HEK293 (cell line): ENCODE data around the gene MCTP1.

ENCODE experiments used
- CTCF ChIA-PET: fragments of 350-600 bp; formaldehyde crosslinking; extraction: SDS; loops from one replicate; lab custom pipeline; 2021; ENCODE audit warnings: antibody characterized with exemption; lab: Yijun Ruan, JAX
- POLR2A ChIA-PET: fragments of 300-600 bp; formaldehyde crosslinking; extraction: SDS; loops from one replicate; lab custom pipeline; 2020; ENCODE audit warnings: antibody characterized with exemption, inconsistent platforms; lab: Yijun Ruan, JAX
- H3K27ac ChIP-seq: fragments of 200-500 bp; sonication (Bioruptor generic); 2 replicates; pipeline ENCODE4 v1.5.1; 2014; ENCODE audit warnings: low read depth, low read length, control low read depth, inconsistent platforms; ENCODE audit errors: extremely low read depth
- H3K36me3 ChIP-seq, 2 experiments: fragments of 200-500 bp in 1 of 2; sonication (Bioruptor generic) in 1 of 2; 1 replicate in 1 of 2; 2 replicates in 1 of 2; pipeline ENCODE4 v1.5.1; 2014 to 2017; ENCODE audit warnings: inconsistent platforms in 2 of 2, low read length in 2 of 2; ENCODE audit not compliant: control insufficient read depth in 2 of 2, insufficient read depth in 1 of 2
- H3K4me1 ChIP-seq: fragments of 200-500 bp; sonication (Bioruptor generic); 2 replicates; pipeline ENCODE4 v1.5.1; 2014; ENCODE audit warnings: mild to moderate bottlenecking, low read length, inconsistent platforms; ENCODE audit not compliant: control insufficient read depth, insufficient read depth
- H3K4me3 ChIP-seq: 2 replicates; pipeline ENCODE4 v1.5.1; 2011; ENCODE audit warnings: low read depth, mild to moderate bottlenecking, control low read depth, low read length, moderate library complexity
- H3K9me3 ChIP-seq: fragments of 200-500 bp; sonication (Bioruptor generic); 2 replicates; pipeline ENCODE4 v1.5.1; 2014; ENCODE audit warnings: low read depth, low read length, inconsistent platforms; ENCODE audit not compliant: control insufficient read depth, insufficient read depth
- FEZF1 ChIP-seq: fragments of 450-650 bp; formaldehyde crosslinking; IDR thresholded peaks from 2 replicates; pipeline ENCODE4 v1.5.1; 2016; ENCODE audit warnings: missing biosample characterization, missing genetic modification characterization
- INSM2 ChIP-seq: fragments of 450-650 bp; formaldehyde crosslinking; IDR thresholded peaks from 2 replicates; pipeline ENCODE4 v1.5.1; 2016; ENCODE audit warnings: missing biosample characterization, missing genetic modification characterization
- PRDM2 ChIP-seq: fragments of 450-650 bp; formaldehyde crosslinking; IDR thresholded peaks from 2 replicates; pipeline ENCODE4 v1.5.1; 2016; ENCODE audit warnings: missing biosample characterization, missing genetic modification characterization, borderline replicate concordance
- PRDM4 ChIP-seq: fragments of 450-650 bp; formaldehyde crosslinking; IDR thresholded peaks from 2 replicates; pipeline ENCODE4 v1.5.1; 2017; ENCODE audit warnings: missing biosample characterization, missing genetic modification characterization
- ZNF341 ChIP-seq: fragments of 450-650 bp; formaldehyde crosslinking; IDR thresholded peaks from 2 replicates; pipeline ENCODE4; 2016; ENCODE audit warnings: low read depth, missing biosample characterization, missing genetic modification characterization
- ZSCAN16 ChIP-seq: fragments of 450-650 bp; formaldehyde crosslinking; IDR thresholded peaks from 2 replicates; pipeline ENCODE4 v1.5.1; 2016; ENCODE audit warnings: missing biosample characterization, missing genetic modification characterization
- TF ChIP-seq, protein P1 (sequence below): fragments of 450-650 bp; formaldehyde crosslinking; IDR thresholded peaks from 2 replicates; pipeline ENCODE4 v1.5.1; 2016; ENCODE audit warnings: missing biosample characterization, missing genetic modification characterization
- TF ChIP-seq, protein P2 (sequence below): fragments of 450-650 bp; formaldehyde crosslinking; IDR thresholded peaks from 2 replicates; pipeline ENCODE4 v1.5.1; 2016; ENCODE audit warnings: missing biosample characterization, missing genetic modification characterization

The MCTP1 gene

DNA sequence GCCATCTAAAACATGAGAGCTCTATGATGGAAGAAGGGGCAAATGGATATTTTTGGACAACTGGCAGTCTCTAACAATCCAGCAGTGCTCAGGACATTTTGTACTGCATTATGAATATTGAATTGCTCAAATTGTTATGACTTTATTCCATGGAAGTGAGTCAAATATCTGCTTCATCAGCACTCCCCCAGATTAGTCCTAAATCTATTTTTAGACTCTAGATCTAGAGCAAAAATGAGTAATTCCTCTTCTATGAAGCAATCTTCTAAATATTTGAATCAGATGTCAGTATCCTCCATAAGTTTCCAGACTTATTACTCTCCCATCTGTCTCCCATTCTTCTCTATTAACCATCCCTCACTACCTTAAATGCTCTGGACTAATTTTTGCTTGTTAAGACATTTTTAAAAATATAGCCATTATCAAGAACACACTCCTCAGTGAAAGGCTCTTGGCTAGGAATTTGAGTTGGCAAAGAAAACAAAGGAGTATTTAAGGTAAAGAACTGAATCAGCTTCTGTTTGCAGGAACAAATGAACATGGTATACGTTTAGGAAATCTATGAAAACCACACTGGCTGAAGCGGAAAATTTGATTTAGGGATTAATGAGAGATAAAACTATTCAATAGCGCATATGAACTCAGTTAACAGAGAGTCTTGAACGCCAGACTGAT is 300.9 kb downstream of the MCTP1 start (continued):
- TF ChIP-seq PRDM2 (tag by site-specific recombination), result no peak
- TF ChIP-seq, protein P1, sequence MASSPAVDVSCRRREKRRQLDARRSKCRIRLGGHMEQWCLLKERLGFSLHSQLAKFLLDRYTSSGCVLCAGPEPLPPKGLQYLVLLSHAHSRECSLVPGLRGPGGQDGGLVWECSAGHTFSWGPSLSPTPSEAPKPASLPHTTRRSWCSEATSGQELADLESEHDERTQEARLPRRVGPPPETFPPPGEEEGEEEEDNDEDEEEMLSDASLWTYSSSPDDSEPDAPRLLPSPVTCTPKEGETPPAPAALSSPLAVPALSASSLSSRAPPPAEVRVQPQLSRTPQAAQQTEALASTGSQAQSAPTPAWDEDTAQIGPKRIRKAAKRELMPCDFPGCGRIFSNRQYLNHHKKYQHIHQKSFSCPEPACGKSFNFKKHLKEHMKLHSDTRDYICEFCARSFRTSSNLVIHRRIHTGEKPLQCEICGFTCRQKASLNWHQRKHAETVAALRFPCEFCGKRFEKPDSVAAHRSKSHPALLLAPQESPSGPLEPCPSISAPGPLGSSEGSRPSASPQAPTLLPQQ (tag by site-specific recombination), result no peak
- no peak for TF ChIP-seq INSM2
- no peak for TF ChIP-seq FEZF1 (tag by site-specific recombination)
- TF ChIP-seq, all 188 proteins: peak for 0

GRCh38 chr5:94977437-94977836 is 307.5 kb downstream of the MCTP1 start:
- Histone ChIP-seq H3K4me1 (no peaks in the 10 kb centered on the region), H3K27ac (no peak overlapping the region), H3K4me3 (no peak overlapping the region), H3K9me3 (no peaks in the 10 kb centered on the region), H3K36me3 (no peaks in the 10 kb centered on the region)
- CTCF ChIA-PET, result interaction anchor here (0.9 kb wide), 1 partner anchor 8 kb away, joined by 3 read pairs; no protein-coding TSS in a partner anchor
- TF ChIP-seq PRDM4 (tag by site-specific recombination), result no peak
- TF ChIP-seq ZSCAN16 (tag by site-specific recombination), result no peak
- TF ChIP-seq ZNF341 (tag by site-specific recombination), result no peak
- TF ChIP-seq, protein P2, sequence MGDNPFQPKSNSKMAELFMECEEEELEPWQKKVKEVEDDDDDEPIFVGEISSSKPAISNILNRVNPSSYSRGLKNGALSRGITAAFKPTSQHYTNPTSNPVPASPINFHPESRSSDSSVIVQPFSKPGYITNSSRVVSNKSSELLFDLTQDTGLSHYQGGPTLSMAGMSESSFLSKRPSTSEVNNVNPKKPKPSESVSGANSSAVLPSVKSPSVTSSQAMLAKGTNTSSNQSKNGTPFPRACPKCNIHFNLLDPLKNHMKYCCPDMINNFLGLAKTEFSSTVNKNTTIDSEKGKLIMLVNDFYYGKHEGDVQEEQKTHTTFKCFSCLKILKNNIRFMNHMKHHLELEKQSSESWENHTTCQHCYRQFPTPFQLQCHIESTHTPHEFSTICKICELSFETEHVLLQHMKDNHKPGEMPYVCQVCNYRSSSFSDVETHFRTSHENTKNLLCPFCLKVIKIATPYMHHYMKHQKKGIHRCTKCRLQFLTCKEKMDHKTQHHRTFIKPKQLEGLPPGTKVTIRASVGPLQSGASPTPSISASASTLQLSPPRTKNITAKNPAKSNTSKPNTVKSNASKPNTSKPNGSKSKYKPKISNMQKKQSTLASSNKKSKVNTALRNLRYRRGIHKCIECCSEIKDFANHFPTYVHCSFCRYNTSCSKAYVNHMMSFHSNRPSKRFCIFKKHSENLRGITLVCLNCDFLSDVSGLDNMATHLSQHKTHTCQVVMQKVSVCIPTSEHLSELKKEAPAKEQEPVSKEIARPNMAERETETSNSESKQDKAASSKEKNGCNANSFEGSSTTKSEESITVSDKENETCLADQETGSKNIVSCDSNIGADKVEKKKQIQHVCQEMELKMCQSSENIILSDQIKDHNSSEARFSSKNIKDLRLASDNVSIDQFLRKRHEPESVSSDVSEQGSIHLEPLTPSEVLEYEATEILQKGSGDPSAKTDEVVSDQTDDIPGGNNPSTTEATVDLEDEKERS (tag by site-specific recombination), result peak; percentile 92; the same call in 1 of the 2 replicates
- POLR2A ChIA-PET, result no interaction called here
